Gastrocnemius medialis (tissue), 4 donors: ENCODE data around the gene MBNL1. TPM values are rescaled to one million over a fixed set of nuclear protein-coding genes. Genes with fewer than 3 reads are reported as not detected.

Source experiments
- ATAC-seq, 2 donors: fragments of 150-250 bp; one replicate each; pipeline ENCODE4 v1.9.1; 2016
- DNase-seq, 2 donors: peaks; one replicate each; pipeline ENCODE4 v3.0.0-alpha.2; 2019
- H3K27ac ChIP-seq, 4 donors: fragments of 200-600 bp; sonication (generic); 1 replicate in 1 of 4; 2 replicates in 3 of 4; pipeline ENCODE4 v1.5.1; 2016 to 2018; ENCODE audit warnings: mild to moderate bottlenecking in 2 of 4, moderate library complexity in 1 of 4
- H3K27me3 ChIP-seq, 3 donors: fragments of 200-600 bp; sonication (generic) in 2 of 3; 1 replicate in 1 of 3; 2 replicates in 2 of 3; pipeline versions ENCODE4 v1.5.1 to v1.6.0; 2016 to 2019; ENCODE audit warnings: mild to moderate bottlenecking in 1 of 3, moderate library complexity in 1 of 3
- H3K36me3 ChIP-seq, 2 donors: fragments of 200-600 bp; sonication (generic) in 1 of 2; one replicate each; pipeline ENCODE4 v1.5.1; 2017 to 2018
- H3K4me1 ChIP-seq, 2 donors: fragments of 200-600 bp; sonication (generic) in 1 of 2; one replicate each; pipeline ENCODE4 v1.5.1; 2016 to 2017; ENCODE audit warnings: mild to moderate bottlenecking in 2 of 2
- H3K4me3 ChIP-seq, 4 donors: fragments of 200-600 bp; sonication (generic) in 3 of 4; 1 replicate in 1 of 4; 2 replicates in 3 of 4; pipeline ENCODE4 v1.5.1; 2016 to 2019; ENCODE audit warnings: mild to moderate bottlenecking in 2 of 4
- H3K9me3 ChIP-seq, 3 donors: fragments of 200-600 bp; sonication (generic) in 2 of 3; 1 replicate in 1 of 3; 2 replicates in 2 of 3; pipeline ENCODE4 v1.5.1; 2016 to 2019
- CTCF ChIP-seq, 5 experiments: fragments of 450-650 bp in 3 of 5; fragments of 200-600 bp in 2 of 5; sonication (generic) in 2 of 5; IDR thresholded peaks in 4 of 5; conservative IDR thresholded peaks in 1 of 5; 1 replicate in 4 of 5; 2 replicates in 1 of 5; pipeline ENCODE4 v1.5.1; 2016 to 2019; ENCODE audit warnings: antibody characterized with exemption in 5 of 5, mild to moderate bottlenecking in 3 of 5, moderate library complexity in 3 of 5
- POLR2A ChIP-seq, 2 donors: fragments of 450-650 bp; IDR thresholded peaks; one replicate each; pipeline ENCODE4 v1.6.1; 2017; ENCODE audit warnings: antibody characterized with exemption in 2 of 2, mild to moderate bottlenecking in 2 of 2, moderate library complexity in 2 of 2
- in situ Hi-C, 4 donors: fragments of 200-750 bp; cut with MboI; loops; one replicate each; pipeline versions ENCODE4 v1.15.0 to v1.8.0; 2017; ENCODE audit warnings: low sequenced_read_pairs in 4 of 4
- intact Hi-C: fragments of 100-400 bp; cut with DNase I; formaldehyde crosslinking; loops from one replicate; pipeline ENCODE4 v1.15.1; 2023; ENCODE audit warnings: low total_unique reads
- total RNA-seq, 4 donors: library from RNA; depleted of rRNA; stranded (reverse); fragments of >200 nt; gene quantifications; one replicate each; pipeline versions ENCODE4 v1.1.0 to v1.2.3, GENCODE V29; 2016

Gene MBNL1
- total RNA-seq, 4 donors from 2014 or later = 519 to 597 (median 557) TPM

- H3K4me1 ChIP-seq = peaks cover 4 to 5% of the 10 kb centered on the region in 2 donors
- no peaks in the 10 kb centered on the region for H3K27me3 ChIP-seq
- in situ Hi-C loops = no loop called here
- H3K27ac ChIP-seq = no peak overlapping the region
- TF ChIP-seq POLR2A (IDR thresholded peaks at IDR 0.05) (no peak), CTCF (IDR thresholded peaks at IDR 0.05 in 4 of 5, conservative IDR thresholded peaks at IDR 0.05 in 1 of 5) (no peak)
- no peak overlapping the region for H3K4me3 ChIP-seq
- no peak for ATAC-seq
- no peaks in the 10 kb centered on the region for H3K9me3 ChIP-seq
- no peaks in the 10 kb centered on the region for H3K36me3 ChIP-seq
- DNase-seq = no peak
- intact Hi-C loops = loop anchor here (5.0 kb wide), 1 partner anchor 35 kb away; no protein-coding TSS in a partner anchor
Observed at GRCh38 chr3:152232001-152232400, 36.7 kb upstream of the MBNL1 start.

- Histone ChIP-seq H3K27me3 (no peaks in the 10 kb centered on the region), H3K4me1 (peaks cover 4 to 5% of the 10 kb centered on the region in 2 donors), H3K4me3 (no peak overlapping the region), H3K36me3 (no peaks in the 10 kb centered on the region), H3K9me3 (no peaks in the 10 kb centered on the region), H3K27ac (no peak overlapping the region)
- DNase-seq (no peak), ATAC-seq (no peak)
- in situ Hi-C loops (no loop called here), intact Hi-C loops (loop anchor here (5.0 kb wide), 1 partner anchor 35 kb away; no protein-coding TSS in a partner anchor)
- no peak for TF ChIP-seq CTCF (IDR thresholded peaks at IDR 0.05 in 4 of 5, conservative IDR thresholded peaks at IDR 0.05 in 1 of 5)
- TF ChIP-seq POLR2A (IDR thresholded peaks at IDR 0.05) = no peak
Observed at GRCh38 chr3:152232679-152233078, 36.0 kb upstream of the MBNL1 start.

DNA sequence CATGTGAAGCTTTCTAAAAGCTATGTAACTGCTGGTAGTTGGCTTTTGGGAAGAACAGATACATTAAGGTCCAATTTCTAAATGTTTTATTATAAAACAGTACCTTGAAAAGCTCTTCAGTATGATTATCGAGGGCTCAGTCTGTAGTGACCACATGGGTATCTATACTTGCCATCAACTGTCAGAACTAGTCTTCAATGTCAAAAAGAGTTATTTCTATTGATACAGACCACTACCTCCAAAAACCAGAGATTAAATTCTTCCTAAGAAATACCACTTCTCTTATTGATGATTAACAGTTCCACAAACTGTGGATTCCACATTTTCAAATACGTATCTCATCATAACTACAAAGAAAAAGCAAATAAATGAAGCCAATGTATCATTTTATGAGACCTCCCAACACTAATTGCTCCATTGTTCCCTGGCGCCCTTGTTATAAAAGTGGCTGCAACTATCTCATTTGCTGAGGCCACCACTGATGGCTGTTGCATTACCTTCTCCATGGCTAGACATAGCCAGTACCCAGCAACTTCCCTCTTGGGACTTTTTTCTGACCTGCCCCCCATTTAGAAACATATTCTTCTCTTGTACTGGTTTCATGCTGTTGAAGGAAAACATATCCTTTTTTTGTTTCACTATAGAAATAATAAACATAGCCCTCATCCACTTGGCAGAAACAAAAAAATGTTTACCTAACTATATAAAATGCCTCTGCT is 33.9 kb upstream of the MBNL1 start:
- intact Hi-C loops = loop anchor here (5.0 kb wide), 1 partner anchor 38 kb away; no protein-coding TSS in a partner anchor
- no peaks in the 10 kb centered on the region for H3K9me3 ChIP-seq
- H3K27me3 ChIP-seq = no peaks in the 10 kb centered on the region
- H3K27ac ChIP-seq = no peak overlapping the region
- H3K4me1 ChIP-seq = peaks cover 4 to 5% of the 10 kb centered on the region in 2 donors
- no peaks in the 10 kb centered on the region for H3K36me3 ChIP-seq
- ATAC-seq = no peak
- in situ Hi-C loops = no loop called here
- no peak for DNase-seq
- TF ChIP-seq CTCF (IDR thresholded peaks at IDR 0.05 in 4 of 5, conservative IDR thresholded peaks at IDR 0.05 in 1 of 5) (no peak), POLR2A (IDR thresholded peaks at IDR 0.05) (no peak)
- no peak overlapping the region for H3K4me3 ChIP-seq

GRCh38 chr3:152235709-152236298 is 32.9 kb upstream of the MBNL1 start:
- Histone ChIP-seq H3K36me3 (no peaks in the 10 kb centered on the region), H3K4me3 (no peak overlapping the region), H3K27ac (no peak overlapping the region), H3K9me3 (no peaks in the 10 kb centered on the region), H3K4me1 (peaks cover 5 to 9% of the 10 kb centered on the region in 2 donors), H3K27me3 (no peaks in the 10 kb centered on the region)
- in situ Hi-C loops (no loop called here), intact Hi-C loops (no loop called here)
- DNase-seq (no peak), ATAC-seq (no peak)
- TF ChIP-seq POLR2A (IDR thresholded peaks at IDR 0.05) (no peak), CTCF (IDR thresholded peaks at IDR 0.05 in 4 of 5, conservative IDR thresholded peaks at IDR 0.05 in 1 of 5) (no peak)
